Posterior vena cava (tissue), 2 donors: Measurements from ENCODE around the gene PPARA. TPM values are rescaled to one million over a fixed set of nuclear protein-coding genes. Genes with fewer than 3 reads are reported as not detected.
A peak's percentile ranks its signal among the peaks of the same experiment; 100 is the strongest.

Source experiments
- DNase-seq: peaks from one replicate; pipeline ENCODE4 v3.0.0-alpha.2; 2020; ENCODE audit warnings: low spot score
- intact Hi-C, 2 donors: fragments of 100-400 bp; cut with DNase I; formaldehyde crosslinking; loops; one replicate each; pipeline versions ENCODE4 v1.14.1 to v1.14.2; 2022 to 2023
- long read RNA-seq, 2 donors: library from polyadenylated mRNA; unstranded; transcript quantifications; one replicate each; pipeline ENCODE4 v2.0.0, GENCODE V29; 2020 to 2021
- total RNA-seq, 2 donors: library from RNA; stranded (reverse); fragmentation: NEBNext Ultra II Directional; extraction: Animal tissue kit (Norgen Biotek cat#: 25700); gene quantifications; one replicate each; pipeline ENCODE4 v1.2.1, GENCODE V29; 2021
- donor health status: DM: yes; HTN: yes; CAD: no.
- donor health status: DM: yes; HTN: yes; CAD: no.

PPARA gene
- 10 to 100 TPM; 22.8 to 27.7 TPM for total RNA-seq
- long read RNA-seq, donor 1, partial matches to known transcripts = 1 of 11 reads
- long read RNA-seq, donor 1, other reads (novel, unspliced or antisense) = 10 of 11 reads
- long read RNA-seq, donor 2, partial matches to known transcripts = 1 of 15 reads
- long read RNA-seq, donor 2, other reads (novel, unspliced or antisense) = 14 of 15 reads

DNA sequence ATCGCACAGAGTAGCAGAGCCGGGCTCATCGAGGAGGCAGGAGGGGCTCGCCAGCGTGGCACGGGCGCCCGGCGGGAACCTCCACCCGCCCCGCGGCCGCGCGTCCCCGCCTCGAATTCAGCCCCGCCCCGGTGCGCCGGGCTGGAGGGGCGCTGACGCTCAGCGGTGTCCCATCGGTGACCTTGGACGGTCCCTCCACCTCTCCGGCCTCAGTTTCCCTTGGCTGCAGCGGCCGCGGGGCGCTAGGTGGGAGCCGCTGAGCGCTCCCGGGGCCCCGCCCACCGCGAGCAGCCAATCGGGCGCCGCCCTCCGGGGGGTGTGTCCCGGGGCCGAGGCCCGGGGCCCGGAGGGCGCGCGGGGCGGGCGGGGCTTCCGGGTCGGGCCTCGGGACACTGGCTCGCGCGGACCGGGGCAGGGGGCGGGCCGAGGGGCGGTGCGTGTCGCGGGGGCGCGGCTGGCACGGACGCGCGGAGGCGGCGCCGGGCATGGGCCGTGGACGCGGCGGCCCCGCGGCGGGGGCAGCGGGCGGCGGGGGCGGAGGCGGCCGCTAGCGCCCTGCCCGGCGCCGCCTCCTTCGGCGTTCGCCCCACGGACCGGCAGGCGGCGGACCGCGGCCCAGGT is at the start of gene PPARA:
TSS of gene PPARA (plus strand) at position 493 of the 621 bp plus-strand sequence. CDS start 47,858 bp downstream, outside the sequence.
- peak; percentile 96 for DNase-seq
- intact Hi-C loops = no loop called here

DNA sequence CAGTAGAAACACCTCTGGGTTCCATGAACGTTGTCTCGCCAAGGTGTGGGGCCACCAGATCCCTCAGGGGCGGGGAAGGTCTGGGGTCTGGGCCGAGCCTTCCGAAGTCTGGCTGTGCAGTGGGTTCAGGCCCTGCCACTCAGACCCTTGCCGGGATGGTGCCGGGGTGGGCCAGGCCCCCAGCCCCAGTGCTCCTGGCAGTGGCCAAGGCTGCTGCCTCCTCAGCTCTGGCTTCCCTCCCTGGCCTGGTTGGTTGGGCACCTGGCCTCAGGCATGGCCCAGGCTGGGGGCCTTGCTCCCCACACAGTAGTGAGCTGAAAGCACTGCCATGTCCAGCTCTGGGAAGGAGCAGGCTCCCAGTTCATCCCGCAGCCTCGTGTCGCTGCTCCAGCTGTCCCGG is 48.2 kb upstream of the PPARA start:
- no peak for DNase-seq
- intact Hi-C loops = loop anchor here in 1 of 2 donors (10.0 kb wide), 1 partner anchor 47 kb away; no protein-coding TSS in a partner anchor

DNA sequence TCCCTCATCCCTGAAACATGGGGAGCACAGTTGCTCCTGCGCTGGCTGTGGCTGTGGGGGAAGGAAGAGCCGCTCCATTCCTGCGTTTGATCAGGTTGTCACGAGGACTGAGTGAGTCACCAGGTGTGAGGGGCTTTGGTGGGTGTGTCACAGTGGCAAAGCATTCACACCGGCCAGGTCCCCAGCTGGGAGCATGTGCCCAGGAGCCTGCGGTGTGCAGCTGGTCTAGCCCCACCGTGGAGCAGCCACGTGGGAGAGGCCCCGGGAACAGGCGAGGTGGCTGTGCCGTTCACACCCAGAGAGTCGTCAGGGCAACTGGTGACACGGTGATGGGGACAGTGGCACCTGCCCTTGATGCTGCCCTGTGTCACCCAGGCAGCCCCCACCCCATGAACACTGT is 47.6 kb upstream of the PPARA start:
- DNase-seq = no peak
- intact Hi-C loops = loop anchor here in 1 of 2 donors (10.0 kb wide), 1 partner anchor 48 kb away; no protein-coding TSS in a partner anchor

DNA sequence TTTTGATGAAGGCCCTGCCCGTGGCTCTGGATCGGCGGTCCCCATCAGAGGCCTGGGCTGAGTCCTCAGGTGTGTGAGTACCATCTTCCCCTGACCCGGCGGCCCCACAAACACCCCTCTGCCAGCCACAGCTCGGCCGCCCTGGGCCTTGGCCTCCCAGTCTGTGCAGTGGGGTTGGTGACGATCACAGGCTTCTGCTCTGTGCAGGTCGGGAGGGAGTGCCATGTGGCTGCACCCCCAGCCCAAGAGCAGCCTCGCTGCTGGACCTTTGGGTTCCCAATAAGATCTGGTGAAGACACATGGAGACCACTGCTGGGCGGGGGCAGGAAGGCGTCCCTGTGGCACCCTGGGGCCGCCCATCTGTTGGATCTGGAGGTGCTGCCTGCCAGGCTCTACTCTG is 47.1 kb upstream of the PPARA start:
- no peak for DNase-seq
- intact Hi-C loops = loop anchor here in 1 of 2 donors (10.0 kb wide), 1 partner anchor 48 kb away; no protein-coding TSS in a partner anchor

DNA sequence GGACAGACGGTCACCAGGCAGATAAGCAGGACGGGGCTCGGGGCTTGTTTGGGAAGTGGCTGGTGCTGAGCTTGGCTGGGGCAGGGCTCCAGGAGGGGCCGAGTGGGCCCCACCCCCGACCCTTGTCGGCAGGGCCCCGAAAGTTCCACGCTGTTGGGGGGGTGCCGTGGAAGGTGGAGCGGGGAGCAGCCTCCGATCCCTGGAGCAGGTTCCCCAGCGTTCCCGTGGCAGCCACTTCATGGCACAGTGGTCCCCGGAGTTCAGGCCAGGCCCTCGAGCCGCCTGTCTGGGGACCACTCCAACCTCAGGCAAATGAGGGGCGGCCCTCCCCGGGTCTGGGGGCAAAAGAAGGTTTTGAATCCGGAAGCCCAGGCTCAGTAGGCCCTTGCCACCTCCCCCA is 46.7 kb upstream of the PPARA start:
- intact Hi-C loops = loop anchor here in 1 of 2 donors (10.0 kb wide), 1 partner anchor 49 kb away; no protein-coding TSS in a partner anchor
- no peak for DNase-seq

DNA sequence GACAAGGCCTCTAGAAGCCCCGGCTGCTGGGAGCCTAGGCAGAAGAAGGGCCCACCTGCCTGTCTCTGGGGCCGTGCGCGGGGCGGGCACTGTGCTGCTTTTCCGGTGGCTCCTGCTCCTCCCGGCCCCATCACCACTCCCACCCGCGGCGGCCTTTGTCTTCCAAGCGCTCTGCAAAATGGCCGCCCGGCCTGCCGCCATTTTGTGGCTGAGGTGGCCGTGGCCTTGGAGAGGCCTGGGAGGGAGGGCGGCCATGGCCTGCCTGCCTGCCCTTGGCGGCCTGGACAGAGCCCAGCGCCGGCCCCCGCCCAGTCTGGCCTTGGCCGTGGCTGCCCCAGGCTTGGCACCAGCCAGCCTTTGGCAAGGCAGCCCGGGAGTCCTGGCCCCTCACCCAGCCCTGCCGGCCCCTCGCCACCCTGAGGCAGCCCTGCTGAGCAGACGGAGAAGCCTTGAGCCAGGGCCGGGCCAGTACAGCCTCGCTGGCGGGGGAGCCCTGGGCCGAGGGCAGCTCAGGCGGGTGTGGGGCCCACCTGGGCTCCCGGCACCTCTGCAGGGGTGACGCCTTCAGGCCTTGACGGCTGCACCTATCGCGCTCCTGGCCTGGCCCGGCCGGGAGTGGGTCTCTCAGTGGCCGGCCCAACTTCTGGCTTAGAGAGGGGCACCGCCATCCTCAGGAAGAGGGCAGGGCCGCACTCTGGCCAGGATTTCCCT is 46.0 kb upstream of the PPARA start:
- no peak for DNase-seq
- intact Hi-C loops = loop anchor here in 1 of 2 donors (10.0 kb wide), 1 partner anchor 50 kb away; no protein-coding TSS in a partner anchor

DNA sequence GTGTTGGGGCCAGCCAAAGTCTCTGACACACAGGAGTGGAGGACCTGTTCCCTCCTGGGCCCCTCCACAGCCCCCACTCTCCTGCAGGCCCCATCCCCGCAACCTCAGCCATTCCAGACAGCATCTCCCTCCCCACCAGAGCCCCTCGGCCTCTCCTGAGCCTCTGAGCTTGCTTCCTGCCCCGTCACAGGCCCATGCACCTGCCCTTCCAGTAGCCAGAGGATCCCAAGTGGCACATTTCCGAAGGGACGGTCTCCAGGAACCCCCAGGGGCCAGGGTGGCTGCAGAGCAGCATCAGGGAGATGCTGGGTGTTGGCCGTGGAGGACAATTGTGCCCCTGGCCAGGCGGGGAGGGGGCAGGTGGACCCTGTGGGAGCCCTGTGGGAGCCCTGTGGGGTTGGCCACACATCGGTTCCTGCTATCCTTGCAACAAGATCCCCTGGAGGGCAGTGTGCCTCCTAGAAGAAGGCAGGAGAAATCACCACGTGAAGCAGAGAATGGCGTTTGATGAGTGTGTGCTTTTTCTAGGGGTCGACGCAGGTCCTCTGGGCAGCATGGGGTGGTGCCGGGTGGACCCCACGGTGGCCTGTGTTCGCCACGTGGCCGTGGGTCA is 45.3 kb upstream of the PPARA start:
- intact Hi-C loops = loop anchor here in 1 of 2 donors (10.0 kb wide), 1 partner anchor 50 kb away; no protein-coding TSS in a partner anchor
- no peak for DNase-seq

DNA sequence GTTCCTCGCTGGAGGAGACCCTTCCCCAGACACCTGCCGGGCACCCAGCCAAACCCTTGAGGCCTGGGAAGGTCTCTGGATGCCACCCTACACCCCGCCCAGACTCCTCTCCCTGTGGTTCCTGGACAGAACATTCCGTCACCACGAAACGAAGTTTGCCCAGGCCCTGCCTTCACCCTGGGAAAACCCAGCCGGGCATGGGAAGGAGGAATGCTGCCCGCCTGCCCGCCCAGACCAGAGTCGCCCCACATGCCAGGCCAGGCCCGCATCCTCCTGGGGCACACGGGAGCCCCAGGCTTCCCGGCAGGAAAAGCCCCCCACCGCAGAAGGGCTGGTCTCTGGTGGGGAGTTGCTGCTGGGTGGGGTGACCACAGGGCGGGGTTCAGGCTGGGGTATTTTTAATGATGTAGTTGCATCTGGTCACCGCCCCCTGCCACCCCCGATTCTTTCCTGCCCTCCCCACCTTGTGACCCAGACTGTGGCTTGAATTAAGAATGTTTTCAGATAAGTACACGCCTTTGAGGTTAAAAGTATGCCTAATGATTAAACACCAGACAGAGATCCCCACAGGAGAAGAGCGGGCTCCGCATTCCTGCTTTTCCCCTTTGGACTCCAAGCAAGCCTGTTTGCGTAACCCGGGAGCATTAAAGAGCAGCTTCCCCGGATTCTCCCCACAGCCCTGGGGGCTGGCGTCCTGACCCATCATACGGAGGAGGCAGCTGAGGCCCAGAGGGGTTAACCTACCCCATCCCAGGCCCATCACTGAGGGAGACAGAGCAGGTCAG is 44.6 kb upstream of the PPARA start:
- intact Hi-C loops = loop anchor here in 1 of 2 donors (10.0 kb wide), 1 partner anchor 51 kb away; no protein-coding TSS in a partner anchor
- DNase-seq = no peak

DNA sequence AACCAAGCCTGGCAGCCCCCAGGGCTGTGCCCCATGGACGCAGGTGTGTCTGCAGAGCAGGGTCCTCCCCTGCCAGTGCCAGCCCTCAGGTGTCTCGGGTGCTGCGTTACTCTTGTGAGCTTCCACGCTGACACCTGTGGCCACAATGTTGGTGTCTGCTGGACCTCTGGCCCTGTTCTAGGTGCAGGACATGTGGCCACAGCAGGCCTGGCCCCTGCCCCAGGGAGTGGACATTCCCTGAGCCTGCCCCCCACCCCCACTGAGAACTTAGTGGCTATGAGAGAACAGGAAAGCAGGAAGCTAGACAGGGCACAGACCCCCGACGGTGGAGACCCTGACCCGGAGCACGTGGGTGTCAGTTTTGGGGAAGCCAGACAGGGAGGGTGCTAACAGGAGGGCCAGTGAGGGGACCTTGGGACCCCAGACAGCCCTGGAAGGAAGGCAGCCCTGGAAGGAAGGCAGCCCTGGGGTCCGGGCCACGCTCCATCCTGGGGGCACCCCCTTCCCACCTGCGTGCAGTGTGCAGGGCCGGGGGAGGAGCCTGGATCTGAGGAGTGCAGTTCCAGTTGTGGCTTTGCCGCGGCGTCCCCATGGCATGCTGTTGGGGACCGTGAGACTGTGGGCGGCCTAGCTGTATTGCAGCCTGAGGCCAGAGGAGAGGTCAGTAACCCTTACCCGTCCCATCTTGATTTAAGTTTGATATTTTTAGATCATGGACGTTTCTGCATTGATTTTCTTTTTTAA is 43.9 kb upstream of the PPARA start:
- DNase-seq = no peak

DNA sequence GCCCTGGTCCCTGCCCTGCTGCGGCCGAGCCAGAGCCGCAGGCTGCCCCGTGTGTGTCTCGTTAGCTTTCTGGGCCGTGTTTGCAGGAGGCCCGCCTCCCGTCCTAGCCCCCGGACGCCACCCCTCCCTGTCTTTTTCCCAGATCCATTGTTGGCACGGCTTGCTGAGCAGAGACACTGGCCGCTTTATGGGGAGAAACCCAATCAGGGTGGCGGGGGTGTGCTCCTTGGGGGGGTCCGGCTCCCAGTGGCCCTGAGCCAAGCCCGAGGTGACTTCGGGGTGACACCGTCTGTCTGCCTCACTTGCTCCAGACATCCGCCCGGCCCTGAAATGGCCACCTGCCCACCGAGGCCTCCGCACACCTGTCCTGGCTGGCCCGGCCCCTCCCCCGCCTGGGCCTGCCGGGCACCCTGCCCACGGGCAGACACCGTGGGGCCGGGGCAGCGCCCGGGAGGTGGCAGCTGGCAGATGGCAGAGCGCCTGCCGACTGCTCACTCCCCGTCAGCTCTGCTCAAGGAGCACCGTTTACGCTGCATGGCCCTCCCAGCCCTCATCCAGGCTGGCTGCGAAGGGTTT is 43.1 kb upstream of the PPARA start:
- intact Hi-C loops = loop anchor here in 1 of 2 donors (10.0 kb wide), 1 partner anchor 52 kb away; no protein-coding TSS in a partner anchor
- DNase-seq = no peak

More for the DNA sequence above, 43.9 kb upstream of the PPARA start:
- intact Hi-C loops = loop anchor here in 1 of 2 donors (10.0 kb wide), 1 partner anchor 52 kb away; no protein-coding TSS in a partner anchor

DNA sequence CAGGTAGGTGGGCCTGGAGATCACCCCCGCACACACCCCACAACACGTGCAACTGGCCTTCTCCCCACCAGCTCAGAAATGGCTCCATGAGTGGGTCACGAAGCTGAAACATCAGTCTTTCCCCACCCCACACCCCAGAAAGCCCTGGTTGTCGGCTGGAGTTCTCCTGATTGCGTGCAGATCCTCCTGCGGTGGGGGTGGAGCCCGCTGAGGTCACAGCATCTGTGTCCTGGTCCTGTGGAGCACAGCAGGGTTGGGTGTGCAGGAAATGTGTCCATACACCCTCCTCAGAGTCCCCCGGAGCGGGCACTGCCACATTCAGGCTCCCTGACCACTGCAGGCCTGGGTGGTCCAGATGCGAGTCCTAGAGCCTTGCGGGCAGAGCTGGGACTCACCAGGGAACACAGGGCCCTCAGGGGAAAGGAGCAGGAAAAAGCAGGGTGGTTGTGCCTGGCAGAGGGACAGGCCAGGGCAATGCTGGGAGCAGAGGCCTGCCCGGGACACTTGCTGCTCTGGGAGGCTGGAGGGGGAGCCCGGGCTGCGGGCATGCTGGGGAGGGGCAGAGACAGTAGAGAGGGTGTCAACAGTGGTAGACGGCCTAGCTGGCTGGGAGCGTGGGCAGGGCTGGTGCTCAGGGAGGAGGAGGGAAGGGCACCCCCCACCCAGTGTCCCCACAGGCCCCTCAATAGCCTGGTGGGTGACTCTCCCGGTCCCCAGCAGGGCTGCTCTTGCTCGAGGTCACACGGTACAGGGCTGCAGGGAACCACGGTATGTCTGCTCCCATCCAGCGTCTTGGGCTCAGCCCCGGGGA is 42.4 kb upstream of the PPARA start:
- intact Hi-C loops = loop anchor here in 1 of 2 donors (10.0 kb wide), 1 partner anchor 53 kb away; no protein-coding TSS in a partner anchor
- DNase-seq = no peak

DNA sequence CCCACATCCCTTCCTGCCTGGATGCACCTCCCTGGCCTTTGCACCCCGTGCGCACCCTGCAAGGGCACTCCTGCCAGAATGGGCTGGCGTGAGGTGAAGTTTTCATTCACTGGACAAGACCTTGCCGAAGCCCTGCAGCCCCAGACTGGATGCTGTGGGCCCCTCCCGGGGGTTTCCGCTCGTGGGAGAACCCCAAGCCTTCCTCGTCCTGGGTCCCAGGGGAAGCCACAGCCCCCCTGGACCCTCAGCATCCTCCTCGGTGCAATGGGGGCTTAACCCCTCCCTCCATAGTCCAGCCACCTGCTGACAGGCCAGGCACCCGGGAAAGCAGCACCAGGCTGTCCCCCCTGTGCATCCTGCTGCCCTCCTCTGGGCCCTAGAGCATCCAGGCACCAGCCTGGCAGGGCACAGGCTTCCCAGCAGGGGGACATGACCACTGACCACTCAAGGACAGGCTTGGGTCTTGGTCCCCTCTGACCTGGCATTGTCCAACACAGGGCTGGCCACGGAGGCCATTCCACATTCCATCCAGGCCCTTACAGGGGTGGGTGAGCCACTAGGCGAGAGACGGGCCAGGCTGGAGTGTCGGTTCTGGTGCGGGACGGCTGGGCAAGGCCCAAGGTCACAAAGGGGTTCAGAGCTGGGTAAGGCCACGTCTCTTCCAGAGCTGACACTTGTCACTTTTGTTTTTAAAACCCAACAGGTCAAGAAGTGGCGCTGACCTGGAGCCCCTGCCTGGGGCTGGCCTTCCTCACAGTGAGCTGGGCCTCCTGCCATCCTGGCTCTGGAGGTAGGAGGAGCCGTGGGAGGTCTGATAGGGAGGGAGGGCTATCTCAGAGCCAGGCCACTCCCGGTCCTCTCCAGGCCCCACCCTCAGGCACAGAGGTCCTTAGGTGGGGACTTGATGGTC is 41.5 kb upstream of the PPARA start:
- intact Hi-C loops = loop anchor here in 1 of 2 donors (10.0 kb wide), 1 partner anchor 54 kb away; no protein-coding TSS in a partner anchor
- no peak for DNase-seq

DNA sequence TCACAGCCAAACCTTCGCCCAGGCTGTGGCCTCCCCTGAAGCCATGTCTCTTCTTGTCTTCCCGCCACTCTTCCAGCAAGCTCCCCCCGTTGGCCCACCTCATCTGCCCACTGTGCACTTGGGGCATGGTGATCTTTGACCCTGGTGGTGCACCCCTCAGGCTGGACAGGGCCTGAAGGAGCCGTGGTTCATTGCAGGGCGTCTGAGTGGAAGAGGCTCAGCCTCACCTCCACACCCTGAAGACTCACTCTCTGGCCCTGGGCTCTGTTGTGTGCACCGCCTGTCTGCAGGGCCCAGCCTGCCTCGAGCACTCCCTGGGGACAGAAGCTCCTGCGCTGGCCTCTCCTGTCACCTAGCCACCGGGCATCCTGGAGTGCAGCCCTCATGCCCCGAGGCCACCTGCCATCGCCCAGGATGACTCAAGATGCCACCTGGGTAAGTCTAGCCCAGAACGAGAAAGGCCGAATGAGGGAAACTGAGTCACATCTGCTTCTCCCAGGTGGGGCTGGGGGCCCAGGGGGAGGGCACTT is 40.8 kb upstream of the PPARA start:
- intact Hi-C loops = loop anchor here in 1 of 2 donors (10.0 kb wide), 1 partner anchor 55 kb away; no protein-coding TSS in a partner anchor
- DNase-seq = no peak

DNA sequence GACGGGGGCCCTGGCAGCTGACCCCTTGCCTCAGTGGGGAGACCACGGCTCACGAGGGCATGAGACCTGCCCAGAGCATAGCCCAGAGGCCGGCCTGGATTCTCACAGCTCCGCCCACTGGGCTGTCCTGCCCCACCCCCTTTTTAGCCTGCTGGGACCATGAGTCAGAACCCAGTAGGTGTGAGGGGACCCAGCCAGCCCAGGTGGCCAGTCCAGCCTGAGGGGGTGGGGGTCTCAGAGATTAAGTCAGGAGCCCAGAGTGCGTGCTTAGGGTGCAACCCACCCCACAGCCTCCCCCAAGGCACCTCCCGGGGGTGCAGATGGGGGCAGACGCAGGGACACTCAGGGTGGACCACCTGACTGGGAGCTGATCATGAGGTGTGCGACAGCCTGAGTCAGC is 40.1 kb upstream of the PPARA start:
- no peak for DNase-seq
- intact Hi-C loops = no loop called here

DNA sequence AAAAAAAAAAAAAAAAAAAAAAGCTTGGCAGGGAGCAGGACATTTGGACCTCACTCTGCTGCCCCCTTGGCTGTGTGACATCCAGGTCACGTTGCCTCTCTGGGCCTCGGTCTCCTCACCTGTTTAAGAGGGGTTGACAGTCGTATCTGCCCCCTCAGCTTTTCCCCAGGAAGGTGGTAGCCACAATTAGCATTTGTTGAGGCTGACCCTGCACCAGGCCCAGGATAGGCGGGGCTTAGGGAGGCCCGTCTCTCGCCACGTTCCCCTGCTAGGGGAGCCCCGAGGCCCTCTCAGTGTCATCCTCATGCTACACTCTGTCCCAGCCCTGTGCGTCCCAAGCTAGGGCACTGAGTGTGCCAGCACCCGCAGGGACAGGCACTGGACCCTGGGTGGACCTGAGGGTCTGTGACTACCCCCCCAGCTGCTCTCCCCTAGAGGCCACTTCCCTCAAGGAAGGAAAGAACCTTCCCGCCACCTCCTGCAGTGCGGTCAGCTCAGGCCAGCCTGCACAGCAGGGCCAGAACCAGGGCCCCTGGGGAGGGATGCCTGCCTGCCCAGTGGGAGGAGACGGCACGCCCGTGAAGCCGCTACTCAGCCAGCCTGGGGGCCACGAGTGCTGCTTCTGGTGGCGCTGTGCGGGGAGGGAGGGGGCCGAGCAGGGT is 38.5 kb upstream of the PPARA start:
- DNase-seq = peak; percentile 87
- intact Hi-C loops = no loop called here
